ENCODE results near the gene RRP36. TPM values are rescaled to one million over a fixed set of nuclear protein-coding genes. Genes with fewer than 3 reads are reported as not detected.

RRP36 gene, protein sequence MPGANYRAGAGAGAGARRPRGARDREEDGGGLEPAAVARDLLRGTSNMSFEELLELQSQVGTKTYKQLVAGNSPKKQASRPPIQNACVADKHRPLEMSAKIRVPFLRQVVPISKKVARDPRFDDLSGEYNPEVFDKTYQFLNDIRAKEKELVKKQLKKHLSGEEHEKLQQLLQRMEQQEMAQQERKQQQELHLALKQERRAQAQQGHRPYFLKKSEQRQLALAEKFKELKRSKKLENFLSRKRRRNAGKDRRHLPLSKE
- total RNA-seq, result 39.4 TPM
- long read RNA-seq, transcript RRP36-201 (7 exons, 1,159 nt), result major isoform, 27 of 31 reads
- long read RNA-seq, partial matches to known transcripts, result 0 of 31 reads
- long read RNA-seq, other reads (novel, unspliced or antisense), result 3 of 31 reads

DNA sequence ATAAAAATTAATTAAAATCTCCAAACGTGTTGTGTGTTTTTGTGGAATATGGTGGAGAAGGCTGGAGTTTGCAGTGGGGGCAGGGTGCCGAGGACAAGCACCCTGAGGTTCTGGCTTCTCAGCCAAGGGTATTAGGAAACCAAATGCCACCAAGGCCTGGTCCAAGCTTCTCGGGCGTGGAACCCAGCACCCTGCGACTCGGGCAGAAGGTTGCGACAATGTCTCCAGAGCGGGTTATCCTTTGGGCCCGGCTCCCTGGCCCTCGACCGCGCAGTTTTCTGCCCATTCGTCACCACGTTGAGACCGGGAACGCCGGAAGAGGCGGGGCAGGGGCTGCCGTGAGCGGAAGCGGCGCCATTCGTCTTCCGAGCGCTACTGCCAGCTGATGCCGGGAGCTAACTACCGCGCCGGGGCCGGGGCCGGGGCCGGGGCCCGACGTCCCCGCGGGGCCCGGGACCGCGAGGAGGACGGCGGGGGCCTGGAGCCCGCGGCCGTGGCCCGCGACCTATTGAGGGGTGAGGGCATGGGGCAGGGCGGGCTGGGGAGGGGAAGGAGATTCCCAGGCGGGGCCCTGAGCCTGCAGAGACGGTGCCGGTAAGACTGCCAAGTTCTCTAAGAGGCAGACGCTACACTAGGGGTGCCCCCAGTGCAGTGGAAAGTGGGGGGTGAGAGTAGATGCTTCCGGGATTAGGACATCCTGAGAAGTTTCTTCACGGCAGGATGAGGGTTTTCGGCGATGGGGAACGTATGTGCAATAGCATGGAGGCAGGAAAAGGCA lies at the start of gene RRP36:
TSS of gene RRP36 (plus strand) at position 354 of the 778 bp plus-strand sequence. CDS start at position 386, 32 bp downstream.
- ATAC-seq (peak; percentile 95), DNase-seq (peak; percentile 92)
- peak within 1 kb of the TSS; percentile 92 for H3K4me3 ChIP-seq
- intact Hi-C loops (cut with DNase I), result no loop called here
- H3K36me3 ChIP-seq, result peaks cover 55% of the 10 kb centered on the region
- H3K4me1 ChIP-seq, result peaks cover 28% of the 10 kb centered on the region
- peak within 1 kb of the TSS; percentile 87 for H3K27ac ChIP-seq
- H3K27me3 ChIP-seq, result no peaks in the 10 kb centered on the region
- TF ChIP-seq, protein P1, sequence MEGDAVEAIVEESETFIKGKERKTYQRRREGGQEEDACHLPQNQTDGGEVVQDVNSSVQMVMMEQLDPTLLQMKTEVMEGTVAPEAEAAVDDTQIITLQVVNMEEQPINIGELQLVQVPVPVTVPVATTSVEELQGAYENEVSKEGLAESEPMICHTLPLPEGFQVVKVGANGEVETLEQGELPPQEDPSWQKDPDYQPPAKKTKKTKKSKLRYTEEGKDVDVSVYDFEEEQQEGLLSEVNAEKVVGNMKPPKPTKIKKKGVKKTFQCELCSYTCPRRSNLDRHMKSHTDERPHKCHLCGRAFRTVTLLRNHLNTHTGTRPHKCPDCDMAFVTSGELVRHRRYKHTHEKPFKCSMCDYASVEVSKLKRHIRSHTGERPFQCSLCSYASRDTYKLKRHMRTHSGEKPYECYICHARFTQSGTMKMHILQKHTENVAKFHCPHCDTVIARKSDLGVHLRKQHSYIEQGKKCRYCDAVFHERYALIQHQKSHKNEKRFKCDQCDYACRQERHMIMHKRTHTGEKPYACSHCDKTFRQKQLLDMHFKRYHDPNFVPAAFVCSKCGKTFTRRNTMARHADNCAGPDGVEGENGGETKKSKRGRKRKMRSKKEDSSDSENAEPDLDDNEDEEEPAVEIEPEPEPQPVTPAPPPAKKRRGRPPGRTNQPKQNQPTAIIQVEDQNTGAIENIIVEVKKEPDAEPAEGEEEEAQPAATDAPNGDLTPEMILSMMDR (IDR thresholded peaks at IDR 0.05), result no peak
- H3K9me3 ChIP-seq, result no peaks in the 10 kb centered on the region

DNA sequence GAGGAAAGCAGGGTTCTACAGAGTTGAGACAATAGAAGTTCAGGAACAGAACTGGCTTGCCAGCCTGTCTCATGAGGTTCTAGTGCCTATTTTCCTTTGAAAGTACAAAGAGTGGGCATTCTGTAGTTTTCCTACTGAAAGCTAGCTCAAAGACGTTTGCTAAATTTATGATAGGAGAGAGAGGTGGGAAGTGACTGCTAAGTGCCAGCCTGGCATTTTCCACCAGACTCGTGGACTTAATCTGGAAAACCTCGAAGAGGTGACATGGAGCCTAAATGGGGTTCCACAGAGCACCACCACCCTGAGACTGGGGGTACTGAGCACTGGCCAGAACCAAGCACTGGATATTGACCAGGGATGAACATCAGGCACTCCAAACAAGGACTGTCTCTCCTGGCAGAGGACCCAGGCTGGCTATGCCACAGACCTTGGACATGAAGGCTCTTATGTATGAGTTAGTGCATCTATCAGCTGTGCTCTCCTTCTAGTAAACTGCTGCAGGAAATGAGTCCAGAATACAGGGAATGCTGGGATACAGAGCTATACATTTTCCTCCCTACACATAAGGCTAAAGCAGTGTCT lies 49.6 kb upstream of the RRP36 start:
- Histone ChIP-seq H3K4me3 (no peak overlapping the region), H3K27ac (no peak overlapping the region), H3K4me1 (peaks cover 1% of the 10 kb centered on the region), H3K27me3 (no peaks in the 10 kb centered on the region), H3K36me3 (peaks cover 14% of the 10 kb centered on the region), H3K9me3 (no peaks in the 10 kb centered on the region)
- intact Hi-C loops (cut with DNase I), result no loop called here
- ATAC-seq (no peak), DNase-seq (no peak)
- TF ChIP-seq, protein P1 (IDR thresholded peaks at IDR 0.05), result no peak

DNA sequence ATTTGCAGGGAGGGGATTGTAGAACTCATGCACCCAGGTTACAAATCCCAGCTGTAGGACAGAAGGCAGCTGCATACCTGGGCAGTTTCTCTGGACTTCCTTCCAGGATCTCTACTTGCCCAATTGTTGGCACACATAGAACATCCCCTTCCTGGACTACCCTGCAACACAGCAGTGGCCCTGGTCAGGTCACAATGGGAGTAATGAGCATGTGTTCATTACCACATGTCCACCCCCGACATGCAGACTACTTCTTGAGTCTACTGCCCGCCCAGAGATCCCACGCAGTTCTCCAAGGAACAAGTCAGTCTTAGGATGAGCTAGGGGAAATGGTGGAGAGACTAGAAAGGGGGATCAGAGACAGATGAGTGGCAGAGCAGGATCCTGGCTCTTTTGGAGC lies 47.5 kb upstream of the RRP36 start:
- ATAC-seq (peak; percentile 69), DNase-seq (no peak)
- Histone ChIP-seq H3K4me3 (no peak overlapping the region), H3K27ac (no peak overlapping the region), H3K4me1 (peaks cover 15% of the 10 kb centered on the region), H3K9me3 (no peaks in the 10 kb centered on the region), H3K27me3 (no peaks in the 10 kb centered on the region), H3K36me3 (no peaks in the 10 kb centered on the region)
- intact Hi-C loops (cut with DNase I), result no loop called here
- TF ChIP-seq, protein P1 (IDR thresholded peaks at IDR 0.05), result no peak

DNA sequence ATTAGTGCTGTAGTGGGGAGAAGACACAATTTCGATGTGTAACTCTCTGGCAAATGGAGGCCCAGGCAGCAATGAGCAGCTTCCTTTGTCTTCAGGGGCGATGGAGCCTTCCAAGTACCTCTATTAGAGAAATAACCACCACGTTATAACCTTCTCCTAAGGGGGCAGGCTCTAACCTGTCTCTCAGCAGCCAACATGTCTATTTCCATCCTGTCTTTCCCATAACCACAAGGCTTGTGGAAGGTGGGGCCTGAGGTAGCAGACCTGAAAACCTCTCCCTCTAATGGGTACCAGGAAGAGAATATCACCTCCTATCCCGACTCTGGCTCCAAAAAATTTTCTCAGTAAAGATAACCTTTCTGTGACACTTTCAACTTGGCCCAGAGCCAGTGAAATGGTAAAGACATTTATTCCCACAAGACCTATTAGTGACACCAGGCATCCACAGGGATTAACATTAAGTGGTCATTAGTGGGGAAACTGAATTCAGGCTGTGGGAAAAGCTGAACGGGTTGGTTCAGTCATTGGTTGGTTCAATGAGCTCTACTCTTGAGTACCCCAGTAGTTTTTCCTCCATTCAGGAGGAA lies 46.4 kb upstream of the RRP36 start:
- intact Hi-C loops (cut with DNase I), result no loop called here
- Histone ChIP-seq H3K36me3 (no peaks in the 10 kb centered on the region), H3K4me1 (peaks cover 22% of the 10 kb centered on the region), H3K4me3 (no peak overlapping the region), H3K27ac (no peak overlapping the region), H3K9me3 (no peaks in the 10 kb centered on the region), H3K27me3 (no peaks in the 10 kb centered on the region)
- no peak for ATAC-seq
- TF ChIP-seq, protein P1 (IDR thresholded peaks at IDR 0.05), result no peak
- no peak for DNase-seq

DNA sequence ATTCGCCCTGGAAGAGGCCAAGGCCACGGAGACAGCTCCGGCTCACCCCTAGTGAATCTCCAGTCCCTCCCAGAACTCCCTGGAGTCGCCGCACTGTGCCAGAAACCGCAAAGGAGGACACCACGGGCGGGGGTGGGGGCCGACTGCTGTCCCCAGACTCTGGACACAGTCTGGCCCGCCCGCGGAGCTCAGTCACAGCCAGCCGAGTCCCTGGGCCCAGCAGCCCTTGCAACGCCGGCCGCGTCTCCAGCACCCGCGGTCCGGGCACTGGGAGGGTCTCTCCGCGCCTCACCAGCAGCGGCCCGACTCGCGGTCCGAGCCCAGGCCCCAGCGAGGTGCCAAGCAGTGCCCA lies 43.0 kb upstream of the RRP36 start:
- H3K4me1 ChIP-seq, result peaks cover 24% of the 10 kb centered on the region
- H3K9me3 ChIP-seq, result no peaks in the 10 kb centered on the region
- H3K36me3 ChIP-seq, result no peaks in the 10 kb centered on the region
- H3K4me3 ChIP-seq, result peak overlapping the region; percentile 95
- H3K27me3 ChIP-seq, result no peaks in the 10 kb centered on the region
- peak; percentile 81 for DNase-seq
- intact Hi-C loops (cut with DNase I), result no loop called here
- TF ChIP-seq, protein P1 (IDR thresholded peaks at IDR 0.05), result no peak
- peak overlapping the region; percentile 92 for H3K27ac ChIP-seq
- ATAC-seq, result peak; percentile 52
